ENCODE data around the gene FDCSP.

DNA sequence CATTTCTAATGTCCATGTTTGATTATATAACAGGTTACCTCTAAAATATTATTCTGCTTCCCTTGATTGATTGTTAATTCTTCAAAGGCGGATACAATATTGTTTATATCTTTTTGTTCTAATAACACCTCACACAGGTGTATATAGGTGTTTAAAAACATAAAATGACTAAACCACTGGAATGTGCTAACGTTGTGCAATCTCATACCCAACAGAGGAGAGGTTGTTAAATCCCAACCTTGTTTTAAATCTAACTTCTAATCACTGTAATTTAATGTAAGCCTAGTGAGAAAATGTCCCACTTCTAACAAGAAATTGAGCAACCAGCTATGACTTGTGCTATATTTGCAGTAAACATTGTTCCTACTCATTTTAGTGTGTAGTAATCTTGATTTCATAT is 29.1 kb upstream of the FDCSP start:
- TF ChIP-seq, protein P1, sequence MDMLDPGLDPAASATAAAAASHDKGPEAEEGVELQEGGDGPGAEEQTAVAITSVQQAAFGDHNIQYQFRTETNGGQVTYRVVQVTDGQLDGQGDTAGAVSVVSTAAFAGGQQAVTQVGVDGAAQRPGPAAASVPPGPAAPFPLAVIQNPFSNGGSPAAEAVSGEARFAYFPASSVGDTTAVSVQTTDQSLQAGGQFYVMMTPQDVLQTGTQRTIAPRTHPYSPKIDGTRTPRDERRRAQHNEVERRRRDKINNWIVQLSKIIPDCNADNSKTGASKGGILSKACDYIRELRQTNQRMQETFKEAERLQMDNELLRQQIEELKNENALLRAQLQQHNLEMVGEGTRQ (IDR thresholded peaks at IDR 0.05; ENCODE audit: borderline replicate concordance, low read depth, low read length) = no peak
- TF ChIP-seq, protein P2, sequence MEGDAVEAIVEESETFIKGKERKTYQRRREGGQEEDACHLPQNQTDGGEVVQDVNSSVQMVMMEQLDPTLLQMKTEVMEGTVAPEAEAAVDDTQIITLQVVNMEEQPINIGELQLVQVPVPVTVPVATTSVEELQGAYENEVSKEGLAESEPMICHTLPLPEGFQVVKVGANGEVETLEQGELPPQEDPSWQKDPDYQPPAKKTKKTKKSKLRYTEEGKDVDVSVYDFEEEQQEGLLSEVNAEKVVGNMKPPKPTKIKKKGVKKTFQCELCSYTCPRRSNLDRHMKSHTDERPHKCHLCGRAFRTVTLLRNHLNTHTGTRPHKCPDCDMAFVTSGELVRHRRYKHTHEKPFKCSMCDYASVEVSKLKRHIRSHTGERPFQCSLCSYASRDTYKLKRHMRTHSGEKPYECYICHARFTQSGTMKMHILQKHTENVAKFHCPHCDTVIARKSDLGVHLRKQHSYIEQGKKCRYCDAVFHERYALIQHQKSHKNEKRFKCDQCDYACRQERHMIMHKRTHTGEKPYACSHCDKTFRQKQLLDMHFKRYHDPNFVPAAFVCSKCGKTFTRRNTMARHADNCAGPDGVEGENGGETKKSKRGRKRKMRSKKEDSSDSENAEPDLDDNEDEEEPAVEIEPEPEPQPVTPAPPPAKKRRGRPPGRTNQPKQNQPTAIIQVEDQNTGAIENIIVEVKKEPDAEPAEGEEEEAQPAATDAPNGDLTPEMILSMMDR (IDR thresholded peaks at IDR 0.05) = no peak
- TF ChIP-seq TEAD4 (IDR thresholded peaks at IDR 0.05; ENCODE audit: borderline replicate concordance, insufficient read depth) (no peak), TAF1 (IDR thresholded peaks at IDR 0.05; ENCODE audit: borderline replicate concordance, low read depth, low read length) (no peak), EP300 (IDR thresholded peaks at IDR 0.05; ENCODE audit: borderline replicate concordance in 1 of 2, low read depth in 1 of 2, low read length in 1 of 2) (no peak), MEF2A (IDR thresholded peaks at IDR 0.05; ENCODE audit: borderline replicate concordance, low read depth) (no peak), EZH2phosphoT487 (IDR thresholded peaks at IDR 0.05; ENCODE audit: borderline replicate concordance, low read depth) (no peak)

Data from SK-N-SH (cell line).